Small intestine (tissue), 7 donors: ENCODE measurements around the gene SLC26A8. TPM values are rescaled to one million over a fixed set of nuclear protein-coding genes. Genes with fewer than 3 reads are reported as not detected.
"Not testable (repeated sequence)": the region's sequence is repeated elsewhere in the genome, so short reads cannot be mapped to it uniquely, and the experiment has no call there.

Experiments used
- DNase-seq, 2 donors: peaks; one replicate each; pipeline versions ENCODE4 v3.0.0 to v3.0.0-alpha.2; 2013
- FAIRE-seq: peaks from 2 replicates; lab custom pipeline; 2012; peaks lifted over from hg19 to GRCh38; lab: Jason Lieb, UNC
- H3K27ac ChIP-seq, 3 donors: one replicate each; pipeline ENCODE4 v1.5.1; 2013; ENCODE audit warnings: low read length in 2 of 3, mild to moderate bottlenecking in 2 of 3, control low read depth in 1 of 3, inconsistent platforms in 1 of 3, low read depth in 1 of 3, moderate library complexity in 1 of 3
- H3K27me3 ChIP-seq, 3 donors: one replicate each; pipeline ENCODE4 v1.6.1; 2013; ENCODE audit warnings: low read length in 3 of 3, inconsistent platforms in 1 of 3; ENCODE audit not compliant: control insufficient read depth in 3 of 3, insufficient read depth in 3 of 3
- H3K36me3 ChIP-seq, 3 donors: one replicate each; pipeline ENCODE4 v1.6.1; 2013; ENCODE audit warnings: low read length in 3 of 3, inconsistent platforms in 1 of 3, low read depth in 1 of 3, mild to moderate bottlenecking in 1 of 3, moderate library complexity in 1 of 3; ENCODE audit not compliant: control insufficient read depth in 3 of 3, insufficient read depth in 2 of 3
- H3K4me1 ChIP-seq, 3 donors: one replicate each; pipeline ENCODE4 v1.6.1; 2013; ENCODE audit warnings: low read length in 2 of 3, inconsistent platforms in 1 of 3, low read depth in 1 of 3, mild to moderate bottlenecking in 1 of 3, moderate library complexity in 1 of 3; ENCODE audit not compliant: control insufficient read depth in 3 of 3, insufficient read depth in 2 of 3
- H3K4me3 ChIP-seq, 3 donors: one replicate each; pipeline ENCODE4 v1.5.1; 2013; ENCODE audit warnings: low read length in 3 of 3, control low read depth in 1 of 3, inconsistent platforms in 1 of 3, low read depth in 1 of 3, mild to moderate bottlenecking in 1 of 3, moderate library complexity in 1 of 3
- H3K9me3 ChIP-seq, 2 donors: one replicate each; pipeline ENCODE4 v1.6.1; 2013; ENCODE audit warnings: low read depth in 1 of 2, low read length in 1 of 2; ENCODE audit not compliant: control insufficient read depth in 2 of 2, insufficient read depth in 1 of 2
- WGBS, 3 donors: extraction: QIAGEN DNeasy Blood & Tissue Kit; methylation state at CpG; one replicate each; pipeline ENCODE4 v1.1.7; 2013; 5-methylcytosine and 5-hydroxymethylcytosine counted together
- polyA plus RNA-seq, 4 donors: library from polyadenylated mRNA; stranded (reverse) in 3 of 4; unstranded in 1 of 4; fragments of 200-250 nt in 3 of 4; fragments of 120-200 nt in 1 of 4; gene quantifications; one replicate each; pipeline versions ENCODE4 v1.2.1 to v1.2.3, GENCODE V29; 2013
- donor health status: healthy with polysubstance abuse.
- donor health status: control.
- donor health status: control.
- donor health status: Bipolar disorder and iron deficiency.
- donor health status: healthy.

The SLC26A8 gene
- polyA plus RNA-seq, 4 donors, result 0.15 to 0.16 TPM; not detected in 2

- H3K4me1 ChIP-seq, result no peaks in the 10 kb centered on the region
Observed at GRCh38 chr6:35942355-35942754, 82.1 kb downstream of the SLC26A8 start.

GRCh38 chr6:35941170-35941569 is 83.3 kb downstream of the SLC26A8 start:
- 31 to 76% (median 47%) methylated on average over 7 of the region's 7 CpGs for WGBS, 3 donors
- H3K4me3 ChIP-seq, H3K4me1 ChIP-seq: not testable (repeated sequence)

More at GRCh38 chr6:35942355-35942754, 82.1 kb downstream of the SLC26A8 start:
- Histone ChIP-seq H3K27ac (no peak overlapping the region), H3K4me3 (no peak overlapping the region), H3K27me3 (no peaks in the 10 kb centered on the region), H3K36me3 (no peaks in the 10 kb centered on the region), H3K9me3 (peaks cover 0 to 23% of the 10 kb centered on the region in 2 donors)
- FAIRE-seq, result no peak
- DNase-seq, result no peak

GRCh38 chr6:35940014-35940413 is 84.4 kb downstream of the SLC26A8 start:
- H3K9me3 ChIP-seq, result peaks cover 0 to 29% of the 10 kb centered on the region in 2 donors
- H3K36me3 ChIP-seq, H3K4me3 ChIP-seq, H3K4me1 ChIP-seq, DNase-seq, H3K27ac ChIP-seq, FAIRE-seq, H3K27me3 ChIP-seq: not testable (repeated sequence)
- WGBS, 3 donors, result 39 to 67% (median 60%) methylated on average over 2 of the region's 2 CpGs

More at GRCh38 chr6:35941170-35941569, 83.3 kb downstream of the SLC26A8 start:
- not testable (repeated sequence) for H3K36me3 ChIP-seq, H3K27me3 ChIP-seq, H3K27ac ChIP-seq, FAIRE-seq
- peaks cover 0 to 29% of the 10 kb centered on the region in 2 donors for H3K9me3 ChIP-seq
- DNase-seq, result peak in 1 of 2 donors; percentile 76

GRCh38 chr6:35939259-35939658 is 85.2 kb downstream of the SLC26A8 start:
- DNase-seq, H3K4me3 ChIP-seq, FAIRE-seq, H3K4me1 ChIP-seq, H3K36me3 ChIP-seq, H3K27ac ChIP-seq, H3K27me3 ChIP-seq: not testable (repeated sequence)
- H3K9me3 ChIP-seq, result peaks cover 0 to 29% of the 10 kb centered on the region in 2 donors
- 88 to 95% (median 94%) methylated on average over 5 of the region's 5 CpGs for WGBS, 3 donors

GRCh38 chr6:35936681-35937359 is 87.6 kb downstream of the SLC26A8 start:
- no peak for DNase-seq
- no peak overlapping the region for H3K4me3 ChIP-seq
- no peaks in the 10 kb centered on the region for H3K4me1 ChIP-seq
- H3K27me3 ChIP-seq, result no peaks in the 10 kb centered on the region
- WGBS, 3 donors, result 88 to 94% (median 92%) methylated on average over 1 of the region's 1 CpG
- peaks cover 0 to 29% of the 10 kb centered on the region in 2 donors for H3K9me3 ChIP-seq
- H3K27ac ChIP-seq, result no peak overlapping the region
- FAIRE-seq, result no peak
- no peaks in the 10 kb centered on the region for H3K36me3 ChIP-seq

- DNase-seq, result no peak
- no peaks in the 10 kb centered on the region for H3K4me1 ChIP-seq
- no peaks in the 10 kb centered on the region for H3K36me3 ChIP-seq
- FAIRE-seq, result no peak
- no peaks in the 10 kb centered on the region for H3K27me3 ChIP-seq
- H3K27ac ChIP-seq, result no peak overlapping the region
- H3K9me3 ChIP-seq, result peaks cover 0 to 18% of the 10 kb centered on the region in 2 donors
- H3K4me3 ChIP-seq, result no peak overlapping the region
- WGBS, 3 donors, result 56 to 64% (median 60%) methylated on average over 5 of the region's 5 CpGs
Observed at GRCh38 chr6:35935469-35935868, 89.0 kb downstream of the SLC26A8 start.

- no peaks in the 10 kb centered on the region for H3K4me1 ChIP-seq
- H3K27me3 ChIP-seq, result no peaks in the 10 kb centered on the region
- peaks cover 0 to 10% of the 10 kb centered on the region in 2 donors for H3K9me3 ChIP-seq
- no peak overlapping the region for H3K27ac ChIP-seq
- DNase-seq, result no peak
- FAIRE-seq, result no peak
- 43 to 57% (median 55%) methylated on average over 2 of the region's 2 CpGs for WGBS, 3 donors
- no peak overlapping the region for H3K4me3 ChIP-seq
- H3K36me3 ChIP-seq, result no peaks in the 10 kb centered on the region
Observed at GRCh38 chr6:35933844-35934243, 90.6 kb downstream of the SLC26A8 start.

GRCh38 chr6:35931873-35932272 is 92.6 kb downstream of the SLC26A8 start:
- not testable (repeated sequence) for FAIRE-seq, H3K27ac ChIP-seq, DNase-seq, H3K4me1 ChIP-seq, H3K27me3 ChIP-seq, H3K4me3 ChIP-seq, H3K9me3 ChIP-seq, H3K36me3 ChIP-seq
- 84 to 87% (median 84%) methylated on average over 8 to 10 of the region's 10 CpGs for WGBS, 3 donors
